Effector memory CD4-positive, alpha-beta T cell (primary cell): Measurements from ENCODE around the gene GALNT17.

ENCODE experiments used
- DNase-seq, 3 donors: peaks; one replicate each; pipeline ENCODE4 v3.0.0-alpha.2; 2020
- H3K27ac ChIP-seq: 2 replicates; pipeline ENCODE4 v1.7.0; 2013; ENCODE audit warnings: mild to moderate bottlenecking, low read length, moderate library complexity; ENCODE audit not compliant: insufficient read depth, poor library complexity, severe bottlenecking
- H3K27me3 ChIP-seq: replicated peaks from 2 replicates; pipeline ENCODE4 v1.7.0; 2013; ENCODE audit warnings: mild to moderate bottlenecking, low read length; ENCODE audit not compliant: insufficient read depth, control insufficient read depth, poor library complexity, severe bottlenecking
- H3K36me3 ChIP-seq: 2 replicates; pipeline ENCODE4 v1.7.0; 2013; ENCODE audit warnings: mild to moderate bottlenecking, low read length, moderate library complexity; ENCODE audit not compliant: control insufficient read depth, insufficient read depth
- H3K4me1 ChIP-seq: 2 replicates; pipeline ENCODE4 v1.7.0; 2013; ENCODE audit warnings: low read length, mild to moderate bottlenecking; ENCODE audit not compliant: control insufficient read depth, insufficient read depth, poor library complexity, severe bottlenecking
- H3K4me3 ChIP-seq: 2 replicates; pipeline ENCODE4 v1.7.0; 2013; ENCODE audit warnings: low read length, low read depth, mild to moderate bottlenecking; ENCODE audit not compliant: insufficient read depth, poor library complexity, severe bottlenecking
- H3K9me3 ChIP-seq: 2 replicates; pipeline ENCODE4 v1.7.0; 2013; ENCODE audit warnings: mild to moderate bottlenecking, low read length, moderate library complexity; ENCODE audit not compliant: control insufficient read depth

Gene GALNT17

GRCh38 chr7:71657386-71657785, 525.4 kb downstream of the GALNT17 start:
- H3K27ac ChIP-seq: no peak overlapping the region
- H3K36me3 ChIP-seq: no peaks in the 10 kb centered on the region
- H3K9me3 ChIP-seq: no peaks in the 10 kb centered on the region
- DNase-seq: no peak
- H3K4me3 ChIP-seq: no peak overlapping the region
- H3K4me1 ChIP-seq: no peaks in the 10 kb centered on the region
- no peaks in the 10 kb centered on the region for H3K27me3 ChIP-seq

GRCh38 chr7:71659622-71660021, 527.7 kb downstream of the GALNT17 start:
- no peak for DNase-seq
- Histone ChIP-seq H3K36me3 (no peaks in the 10 kb centered on the region), H3K9me3 (no peaks in the 10 kb centered on the region), H3K27me3 (no peaks in the 10 kb centered on the region), H3K4me3 (no peak overlapping the region), H3K4me1 (no peaks in the 10 kb centered on the region), H3K27ac (no peak overlapping the region)

- no peaks in the 10 kb centered on the region for H3K4me1 ChIP-seq
- no peak overlapping the region for H3K27ac ChIP-seq
- no peak for DNase-seq
- no peaks in the 10 kb centered on the region for H3K9me3 ChIP-seq
- H3K36me3 ChIP-seq: no peaks in the 10 kb centered on the region
- H3K27me3 ChIP-seq: no peaks in the 10 kb centered on the region
- no peak overlapping the region for H3K4me3 ChIP-seq
Measured at GRCh38 chr7:71661671-71662224, 529.8 kb downstream of the GALNT17 start.

- no peak for DNase-seq
- H3K4me3 ChIP-seq: no peak overlapping the region
- H3K27me3 ChIP-seq: no peaks in the 10 kb centered on the region
- H3K9me3 ChIP-seq: no peaks in the 10 kb centered on the region
- no peaks in the 10 kb centered on the region for H3K36me3 ChIP-seq
- no peaks in the 10 kb centered on the region for H3K4me1 ChIP-seq
- H3K27ac ChIP-seq: no peak overlapping the region
Measured at GRCh38 chr7:71665716-71666115, 533.8 kb downstream of the GALNT17 start.

GRCh38 chr7:71668572-71668971, 536.6 kb downstream of the GALNT17 start:
- DNase-seq: no peak
- Histone ChIP-seq H3K4me1 (no peaks in the 10 kb centered on the region), H3K9me3 (no peaks in the 10 kb centered on the region), H3K27ac (no peak overlapping the region), H3K27me3 (no peaks in the 10 kb centered on the region), H3K36me3 (no peaks in the 10 kb centered on the region), H3K4me3 (no peak overlapping the region)

GRCh38 chr7:71679480-71679879, 547.5 kb downstream of the GALNT17 start:
- Histone ChIP-seq H3K9me3 (no peaks in the 10 kb centered on the region), H3K4me1 (no peaks in the 10 kb centered on the region), H3K27ac (no peak overlapping the region), H3K27me3 (no peaks in the 10 kb centered on the region), H3K4me3 (no peak overlapping the region), H3K36me3 (no peaks in the 10 kb centered on the region)
- no peak for DNase-seq

- no peak for DNase-seq
- Histone ChIP-seq H3K9me3 (no peaks in the 10 kb centered on the region), H3K27me3 (no peaks in the 10 kb centered on the region), H3K27ac (no peak overlapping the region), H3K4me1 (no peaks in the 10 kb centered on the region), H3K4me3 (no peak overlapping the region), H3K36me3 (no peaks in the 10 kb centered on the region)
Measured at GRCh38 chr7:71682181-71682580, 550.2 kb downstream of the GALNT17 start.

- H3K9me3 ChIP-seq: no peaks in the 10 kb centered on the region
- no peak overlapping the region for H3K4me3 ChIP-seq
- no peaks in the 10 kb centered on the region for H3K4me1 ChIP-seq
- H3K27me3 ChIP-seq: no peaks in the 10 kb centered on the region
- no peaks in the 10 kb centered on the region for H3K36me3 ChIP-seq
- DNase-seq: no peak
- no peak overlapping the region for H3K27ac ChIP-seq
Measured at GRCh38 chr7:71682841-71683781, 551.2 kb downstream of the GALNT17 start.

- H3K4me1 ChIP-seq: no peaks in the 10 kb centered on the region
- DNase-seq: no peak
- no peaks in the 10 kb centered on the region for H3K9me3 ChIP-seq
- H3K27me3 ChIP-seq: no peaks in the 10 kb centered on the region
- no peak overlapping the region for H3K4me3 ChIP-seq
- H3K36me3 ChIP-seq: no peaks in the 10 kb centered on the region
- H3K27ac ChIP-seq: no peak overlapping the region
Measured at GRCh38 chr7:71687286-71687685, 555.3 kb downstream of the GALNT17 start.

GRCh38 chr7:71687831-71688599, 556.1 kb downstream of the GALNT17 start:
- H3K4me3 ChIP-seq: no peak overlapping the region
- H3K36me3 ChIP-seq: no peaks in the 10 kb centered on the region
- DNase-seq: no peak
- H3K4me1 ChIP-seq: no peaks in the 10 kb centered on the region
- no peaks in the 10 kb centered on the region for H3K27me3 ChIP-seq
- no peaks in the 10 kb centered on the region for H3K9me3 ChIP-seq
- H3K27ac ChIP-seq: no peak overlapping the region
